Left ventricle myocardium inferior (tissue), 1 donor: ENCODE measurements around the gene RSPH9. TPM values are rescaled to one million over a fixed set of nuclear protein-coding genes. Genes with fewer than 3 reads are reported as not detected.
A peak's percentile ranks its signal among the peaks of the same experiment; 100 is the strongest.

Experiments used
- DNase-seq: peaks from one replicate; pipeline ENCODE4 v3.0.0-alpha.2; 2020
- H3K27ac ChIP-seq: fragments of 200-600 bp; replicated peaks from 2 replicates; pipeline ENCODE4 v1.8.0; 2021
- H3K27me3 ChIP-seq: fragments of 200-600 bp; 2 replicates; pipeline ENCODE4 v1.8.0; 2021; ENCODE audit warnings: low read depth
- H3K36me3 ChIP-seq: fragments of 200-600 bp; 2 replicates; pipeline ENCODE4 v1.8.0; 2021
- H3K4me1 ChIP-seq: fragments of 200-600 bp; 2 replicates; pipeline ENCODE4 v1.8.0; 2021
- H3K4me3 ChIP-seq: fragments of 200-600 bp; 2 replicates; pipeline ENCODE4 v1.8.0; 2021; ENCODE audit warnings: mild to moderate bottlenecking, moderate library complexity
- H3K9me3 ChIP-seq: fragments of 200-600 bp; replicated peaks from 2 replicates; pipeline ENCODE4 v1.8.0; 2021
- CTCF ChIP-seq: fragments of 200-600 bp; IDR thresholded peaks from 2 replicates; pipeline ENCODE4 v1.8.0; 2021; ENCODE audit warnings: antibody characterized with exemption, mild to moderate bottlenecking, borderline replicate concordance
- intact Hi-C: fragments of 100-400 bp; cut with micrococcal nuclease; formaldehyde crosslinking; loops from one replicate; pipeline ENCODE4 v1.11.0; 2022
- total RNA-seq: library from RNA; stranded (reverse); fragmentation: NEBNext Ultra II Directional; extraction: Animal tissue kit (Norgen Biotek cat#: 25700); gene quantifications from one replicate; pipeline ENCODE4 v1.2.1, GENCODE V29; 2021
- donor health status: DM: no; HTN: yes; CAD: no; lungs with severe emphysema.

Gene RSPH9
- total RNA-seq, 1 donor from 2014 or later = 0.08 TPM

GRCh38 chr6:43687437-43688347, 42.9 kb downstream of the RSPH9 start, which contains the start of gene MRPS18A:
MRPS18A (minus strand) TSS chr6:43687791; CDS start chr6:43687779, 12 bp downstream.
- peak; percentile 85 for DNase-seq
- intact Hi-C loops = no loop called here
- Histone ChIP-seq H3K27me3 (no peaks in the 10 kb centered on the region), H3K4me1 (peaks cover 58% of the 10 kb centered on the region), H3K9me3 (no peaks in the 10 kb centered on the region), H3K4me3 (peak within 1 kb of the TSS; percentile 76), H3K27ac (peak within 1 kb of the TSS; percentile 86), H3K36me3 (no peaks in the 10 kb centered on the region)
- TF ChIP-seq CTCF = no peak

- DNase-seq = no peak
- no peaks in the 10 kb centered on the region for H3K9me3 ChIP-seq
- no peaks in the 10 kb centered on the region for H3K36me3 ChIP-seq
- intact Hi-C loops = no loop called here
- TF ChIP-seq CTCF = no peak
- peaks cover 41% of the 10 kb centered on the region for H3K4me1 ChIP-seq
- no peak overlapping the region for H3K27ac ChIP-seq
- no peaks in the 10 kb centered on the region for H3K27me3 ChIP-seq
- H3K4me3 ChIP-seq = no peak overlapping the region
Observed at GRCh38 chr6:43689421-43689820, 44.6 kb downstream of the RSPH9 start.

GRCh38 chr6:43695215-43695966, 50.6 kb downstream of the RSPH9 start:
- no peak for TF ChIP-seq CTCF
- intact Hi-C loops = no loop called here
- H3K9me3 ChIP-seq = no peaks in the 10 kb centered on the region
- no peaks in the 10 kb centered on the region for H3K27me3 ChIP-seq
- H3K4me3 ChIP-seq = no peak overlapping the region
- peak; percentile 46 for DNase-seq
- H3K36me3 ChIP-seq = no peaks in the 10 kb centered on the region
- peaks cover 41% of the 10 kb centered on the region for H3K4me1 ChIP-seq
- peak overlapping the region; percentile 72 for H3K27ac ChIP-seq

GRCh38 chr6:43695967-43696291, 51.1 kb downstream of the RSPH9 start:
- intact Hi-C loops = no loop called here
- Histone ChIP-seq H3K9me3 (no peaks in the 10 kb centered on the region), H3K36me3 (no peaks in the 10 kb centered on the region), H3K27me3 (no peaks in the 10 kb centered on the region), H3K4me1 (peaks cover 45% of the 10 kb centered on the region), H3K27ac (peak overlapping the region; percentile 72), H3K4me3 (no peak overlapping the region)
- no peak for DNase-seq
- TF ChIP-seq CTCF = no peak

GRCh38 chr6:43697421-43697820, 52.6 kb downstream of the RSPH9 start:
- intact Hi-C loops = no loop called here
- DNase-seq = no peak
- H3K9me3 ChIP-seq = no peaks in the 10 kb centered on the region
- TF ChIP-seq CTCF = no peak
- H3K27ac ChIP-seq = no peak overlapping the region
- no peaks in the 10 kb centered on the region for H3K36me3 ChIP-seq
- H3K27me3 ChIP-seq = no peaks in the 10 kb centered on the region
- H3K4me3 ChIP-seq = no peak overlapping the region
- peaks cover 60% of the 10 kb centered on the region for H3K4me1 ChIP-seq
